Neutrophil (primary cell): ENCODE data around the gene RALA.

Experiments
- H3K27ac ChIP-seq: fragments of 200-600 bp; sonication (generic); 2 replicates; pipeline ENCODE4 v1.5.1; 2016; ENCODE audit warnings: mild to moderate bottlenecking, moderate library complexity
- H3K27me3 ChIP-seq: fragments of 200-600 bp; sonication (generic); 2 replicates; pipeline ENCODE4 v1.6.0; 2016; ENCODE audit warnings: mild to moderate bottlenecking
- H3K36me3 ChIP-seq: fragments of 200-600 bp; sonication (generic); 2 replicates; pipeline ENCODE4 v1.5.1; 2017
- H3K4me1 ChIP-seq, 2 experiments: fragments of 200-600 bp in 1 of 2; sonication (generic) in 1 of 2; 1 replicate in 1 of 2; 2 replicates in 1 of 2; pipeline versions ENCODE4 v1.5.1 to v1.6.1; 2013 to 2016; ENCODE audit warnings: low read depth in 1 of 2, low read length in 1 of 2, mild to moderate bottlenecking in 1 of 2, moderate library complexity in 1 of 2; ENCODE audit not compliant: control insufficient read depth in 1 of 2, insufficient read depth in 1 of 2
- H3K4me3 ChIP-seq, 2 experiments: fragments of 200-600 bp in 1 of 2; sonication (generic) in 1 of 2; 1 replicate in 1 of 2; 2 replicates in 1 of 2; pipeline ENCODE4 v1.5.1; 2013 to 2016; ENCODE audit warnings: low read depth in 1 of 2, low read length in 1 of 2, mild to moderate bottlenecking in 1 of 2, moderate library complexity in 1 of 2
- H3K9me3 ChIP-seq: fragments of 200-600 bp; sonication (generic); 2 replicates; pipeline ENCODE4 v1.5.1; 2016
- CTCF ChIP-seq: fragments of 200-600 bp; sonication (generic); IDR thresholded peaks from 2 replicates; pipeline ENCODE4 v1.5.1; 2016; ENCODE audit warnings: antibody characterized with exemption

The RALA gene

GRCh38 chr7:39634478-39634805, 11.1 kb downstream of the RALA start:
- H3K4me3 ChIP-seq: no peak overlapping the region
- no peak for TF ChIP-seq CTCF
- H3K9me3 ChIP-seq: no peaks in the 10 kb centered on the region
- no peak overlapping the region for H3K27ac ChIP-seq
- peaks cover 7% of the 10 kb centered on the region for H3K36me3 ChIP-seq
- H3K27me3 ChIP-seq: no peaks in the 10 kb centered on the region
- H3K4me1 ChIP-seq: no peaks in the 10 kb centered on the region

- Histone ChIP-seq H3K4me1 (no peaks in the 10 kb centered on the region), H3K36me3 (no peaks in the 10 kb centered on the region), H3K27me3 (no peaks in the 10 kb centered on the region), H3K27ac (no peak overlapping the region), H3K4me3 (no peak overlapping the region), H3K9me3 (no peaks in the 10 kb centered on the region)
- no peak for TF ChIP-seq CTCF
Measured at GRCh38 chr7:39637400-39637799, 14.0 kb downstream of the RALA start.

- Histone ChIP-seq H3K9me3 (no peaks in the 10 kb centered on the region), H3K27me3 (no peaks in the 10 kb centered on the region), H3K4me1 (no peaks in the 10 kb centered on the region), H3K27ac (no peak overlapping the region), H3K4me3 (no peak overlapping the region), H3K36me3 (no peaks in the 10 kb centered on the region)
- TF ChIP-seq CTCF: no peak
Measured at GRCh38 chr7:39637963-39638485, 14.7 kb downstream of the RALA start.

GRCh38 chr7:39642896-39643295, 19.5 kb downstream of the RALA start:
- no peak for TF ChIP-seq CTCF
- Histone ChIP-seq H3K9me3 (no peaks in the 10 kb centered on the region), H3K27me3 (no peaks in the 10 kb centered on the region), H3K4me1 (peaks cover 0 to 3% of the 10 kb centered on the region in 2 experiments), H3K4me3 (no peak overlapping the region), H3K27ac (no peak overlapping the region), H3K36me3 (no peaks in the 10 kb centered on the region)

GRCh38 chr7:39644170-39644569, 20.8 kb downstream of the RALA start:
- no peak overlapping the region for H3K4me3 ChIP-seq
- no peak for TF ChIP-seq CTCF
- H3K27me3 ChIP-seq: no peaks in the 10 kb centered on the region
- H3K4me1 ChIP-seq: peaks cover 0 to 3% of the 10 kb centered on the region in 2 experiments
- H3K9me3 ChIP-seq: no peaks in the 10 kb centered on the region
- no peaks in the 10 kb centered on the region for H3K36me3 ChIP-seq
- no peak overlapping the region for H3K27ac ChIP-seq
